Stimulated activated CD8-positive, alpha-beta memory T cell treated with anti-CD3 and anti-CD28 coated beads, Interleukin-4, amount 100 ng/mL, for 48 hours (primary cell): ENCODE data around the gene AP1S3.
"Not testable (repeated sequence)": the region's sequence is repeated elsewhere in the genome, so short reads cannot be mapped to it uniquely, and the experiment has no call there.

ENCODE experiments used
- DNase-seq: peaks from one replicate; pipeline ENCODE4 v3.0.0-alpha.2; 2020

AP1S3 gene

GRCh38 chr2:223837287-223838061, at the start of gene AP1S3:
TSS of gene AP1S3 (minus strand) at chr2:223837582. CDS start at chr2:223837450, 132 bp downstream.
- peak; percentile 78 for DNase-seq

- DNase-seq, result no peak
Observed at GRCh38 chr2:223887127-223887526, 49.7 kb upstream of the AP1S3 start.

GRCh38 chr2:223886726-223887125, 49.3 kb upstream of the AP1S3 start:
- no peak for DNase-seq

- DNase-seq, result no peak
Observed at GRCh38 chr2:223884399-223884798, 47.0 kb upstream of the AP1S3 start.

GRCh38 chr2:223882715-223883114, 45.3 kb upstream of the AP1S3 start:
- no peak for DNase-seq

GRCh38 chr2:223880796-223881195, 43.4 kb upstream of the AP1S3 start:
- no peak for DNase-seq

- DNase-seq, result no peak
Observed at GRCh38 chr2:223877721-223878410, 40.5 kb upstream of the AP1S3 start.

GRCh38 chr2:223873672-223874071, 36.3 kb upstream of the AP1S3 start:
- no peak for DNase-seq

- DNase-seq, result not testable (repeated sequence)
Observed at GRCh38 chr2:223872772-223873171, 35.4 kb upstream of the AP1S3 start.

GRCh38 chr2:223871661-223872060, 34.3 kb upstream of the AP1S3 start:
- not testable (repeated sequence) for DNase-seq

GRCh38 chr2:223870840-223871611, 33.6 kb upstream of the AP1S3 start:
- no peak for DNase-seq

GRCh38 chr2:223868005-223868404, 30.6 kb upstream of the AP1S3 start:
- DNase-seq, result no peak

- DNase-seq, result no peak
Observed at GRCh38 chr2:223865907-223866508, 28.6 kb upstream of the AP1S3 start.

- no peak for DNase-seq
Observed at GRCh38 chr2:223865124-223865523, 27.7 kb upstream of the AP1S3 start.

GRCh38 chr2:223863491-223863890, 26.1 kb upstream of the AP1S3 start:
- no peak for DNase-seq

- DNase-seq, result no peak
Observed at GRCh38 chr2:223860809-223861738, 23.7 kb upstream of the AP1S3 start.

GRCh38 chr2:223859070-223859469, 21.7 kb upstream of the AP1S3 start:
- no peak for DNase-seq

- DNase-seq, result no peak
Observed at GRCh38 chr2:223856584-223856983, 19.2 kb upstream of the AP1S3 start.

- no peak for DNase-seq
Observed at GRCh38 chr2:223856021-223856420, 18.6 kb upstream of the AP1S3 start.

- DNase-seq, result no peak
Observed at GRCh38 chr2:223855426-223855825, 18.0 kb upstream of the AP1S3 start.

- no peak for DNase-seq
Observed at GRCh38 chr2:223854741-223855140, 17.4 kb upstream of the AP1S3 start.

- no peak for DNase-seq
Observed at GRCh38 chr2:223853425-223853837, 16.0 kb upstream of the AP1S3 start.
